Transverse colon (tissue), 3 donors: ENCODE data around the gene SELE.

Experiments
- EP300 ChIP-seq: sonication (generic); formaldehyde crosslinking; IDR thresholded peaks from one replicate; pipeline ENCODE4 v1.6.1; 2017; ENCODE audit warnings: antibody characterized with exemption, low read depth
- POLR2A ChIP-seq: fragments of 450-650 bp; IDR thresholded peaks from one replicate; pipeline ENCODE4 v1.6.1; 2016; ENCODE audit warnings: antibody characterized with exemption, mild to moderate bottlenecking, moderate library complexity
- TF ChIP-seq, protein P1 (sequence below), 5 experiments: fragments of 200-600 bp in 3 of 5; fragments of 450-650 bp in 2 of 5; sonication (generic) in 3 of 5; IDR thresholded peaks; 1 replicate in 2 of 5; 2 replicates in 3 of 5; pipeline ENCODE4 v1.5.1; 2016 to 2017; ENCODE audit warnings: antibody characterized with exemption in 5 of 5, inconsistent platforms in 3 of 5, mild to moderate bottlenecking in 2 of 5, moderate library complexity in 1 of 5

DNA sequence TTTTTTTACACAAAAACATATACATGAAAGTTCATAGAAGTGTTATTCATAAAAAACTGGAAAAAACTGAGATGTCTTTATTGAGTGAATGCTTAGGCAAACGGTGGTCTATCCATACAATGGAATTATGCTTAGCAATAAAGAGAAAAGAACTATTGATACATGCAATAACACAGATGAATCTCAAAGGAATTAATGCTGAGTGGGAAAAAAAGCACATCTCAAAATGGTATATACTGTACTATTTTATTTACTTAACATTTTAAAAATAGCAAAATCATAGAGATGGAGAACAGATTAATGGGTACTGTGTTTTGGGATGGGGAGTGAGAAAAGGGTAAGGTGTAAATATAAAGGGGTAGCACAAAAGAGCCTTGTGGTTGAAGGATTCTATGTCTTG, 31.0 kb upstream of the SELE start:
- TF ChIP-seq, protein P1, sequence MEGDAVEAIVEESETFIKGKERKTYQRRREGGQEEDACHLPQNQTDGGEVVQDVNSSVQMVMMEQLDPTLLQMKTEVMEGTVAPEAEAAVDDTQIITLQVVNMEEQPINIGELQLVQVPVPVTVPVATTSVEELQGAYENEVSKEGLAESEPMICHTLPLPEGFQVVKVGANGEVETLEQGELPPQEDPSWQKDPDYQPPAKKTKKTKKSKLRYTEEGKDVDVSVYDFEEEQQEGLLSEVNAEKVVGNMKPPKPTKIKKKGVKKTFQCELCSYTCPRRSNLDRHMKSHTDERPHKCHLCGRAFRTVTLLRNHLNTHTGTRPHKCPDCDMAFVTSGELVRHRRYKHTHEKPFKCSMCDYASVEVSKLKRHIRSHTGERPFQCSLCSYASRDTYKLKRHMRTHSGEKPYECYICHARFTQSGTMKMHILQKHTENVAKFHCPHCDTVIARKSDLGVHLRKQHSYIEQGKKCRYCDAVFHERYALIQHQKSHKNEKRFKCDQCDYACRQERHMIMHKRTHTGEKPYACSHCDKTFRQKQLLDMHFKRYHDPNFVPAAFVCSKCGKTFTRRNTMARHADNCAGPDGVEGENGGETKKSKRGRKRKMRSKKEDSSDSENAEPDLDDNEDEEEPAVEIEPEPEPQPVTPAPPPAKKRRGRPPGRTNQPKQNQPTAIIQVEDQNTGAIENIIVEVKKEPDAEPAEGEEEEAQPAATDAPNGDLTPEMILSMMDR (IDR thresholded peaks at IDR 0.05) = no peak
- TF ChIP-seq EP300 = no peak
- no peak for TF ChIP-seq POLR2A
